SJCRH30 (cell line): ENCODE data around the gene ARSA. TPM values are rescaled to one million over a fixed set of nuclear protein-coding genes. Genes with fewer than 3 reads are reported as not detected.
A peak's percentile ranks its signal among the peaks of the same experiment; 100 is the strongest.

Experiments
- DNase-seq, 2 experiments: peaks; one replicate each; pipeline ENCODE4 v3.0.0-alpha.2; 2015 to 2020
- H3K27ac ChIP-seq: fragments of 250-450 bp; sonication (Bioruptor Pico); 2 replicates; pipeline ENCODE4 v1.5.1; 2020; ENCODE audit warnings: mild to moderate bottlenecking, moderate library complexity
- H3K27me3 ChIP-seq: fragments of 250-450 bp; sonication (Bioruptor Pico); 2 replicates; pipeline ENCODE4 v1.5.1; 2020; ENCODE audit warnings: mild to moderate bottlenecking, moderate library complexity
- H3K36me3 ChIP-seq: fragments of 250-450 bp; sonication (Bioruptor Pico); 2 replicates; pipeline ENCODE4 v1.5.1; 2020; ENCODE audit warnings: mild to moderate bottlenecking, moderate library complexity
- H3K4me1 ChIP-seq: fragments of 250-450 bp; sonication (Bioruptor Pico); 2 replicates; pipeline ENCODE4 v1.5.1; 2020; ENCODE audit warnings: mild to moderate bottlenecking, moderate library complexity
- H3K4me3 ChIP-seq: fragments of 250-450 bp; sonication (Bioruptor Pico); 2 replicates; pipeline ENCODE4 v1.5.1; 2020; ENCODE audit warnings: mild to moderate bottlenecking, moderate library complexity
- H3K9me3 ChIP-seq: fragments of 250-450 bp; sonication (Bioruptor Pico); replicated peaks from 2 replicates; pipeline ENCODE4 v1.5.1; 2020; ENCODE audit warnings: mild to moderate bottlenecking, moderate library complexity
- total RNA-seq: library from RNA; depleted of rRNA; stranded (reverse); fragments of >200 nt; shearing (Covaris generic); gene quantifications from 2 replicates; pipeline ENCODE4 v1.2.3, GENCODE V29; 2014; rRNA removed

Gene ARSA
- total RNA-seq = 1.8 TPM in 2 replicates

- DNase-seq = peak; percentile 57 to 59
- peak within 1 kb of the TSS; percentile 58 for H3K4me3 ChIP-seq
- 0 out of 2 replicates have a peak, but pooled peaks cover under 1% of the 10 kb centered on the region for H3K4me1 ChIP-seq
- no peaks in the 10 kb centered on the region for H3K9me3 ChIP-seq
- H3K27me3 ChIP-seq = no peaks in the 10 kb centered on the region
- no peak within 1 kb of the TSS for H3K27ac ChIP-seq
- no peaks in the 10 kb centered on the region for H3K36me3 ChIP-seq
Measured at GRCh38 chr22:50627642-50628542, at the start of gene ARSA. Gene ARSA, minus strand, starts transcription at chr22:50628152. Its CDS starts 373 bp downstream, at chr22:50627779.

- DNase-seq = no peak
- Histone ChIP-seq H3K9me3 (no peaks in the 10 kb centered on the region), H3K4me1 (no peaks in the 10 kb centered on the region), H3K27me3 (no peaks in the 10 kb centered on the region), H3K36me3 (no peaks in the 10 kb centered on the region), H3K27ac (no peak overlapping the region), H3K4me3 (no peak overlapping the region)
Measured at GRCh38 chr22:50676661-50677492, 48.9 kb upstream of the ARSA start.

GRCh38 chr22:50676180-50676636, 48.3 kb upstream of the ARSA start:
- no peaks in the 10 kb centered on the region for H3K4me1 ChIP-seq
- H3K27ac ChIP-seq = no peak overlapping the region
- no peak for DNase-seq
- no peaks in the 10 kb centered on the region for H3K27me3 ChIP-seq
- no peak overlapping the region for H3K4me3 ChIP-seq
- H3K36me3 ChIP-seq = no peaks in the 10 kb centered on the region
- H3K9me3 ChIP-seq = no peaks in the 10 kb centered on the region

GRCh38 chr22:50675553-50676179, 47.7 kb upstream of the ARSA start:
- no peak overlapping the region for H3K4me3 ChIP-seq
- no peaks in the 10 kb centered on the region for H3K4me1 ChIP-seq
- H3K9me3 ChIP-seq = no peaks in the 10 kb centered on the region
- no peaks in the 10 kb centered on the region for H3K27me3 ChIP-seq
- no peak overlapping the region for H3K27ac ChIP-seq
- DNase-seq = no peak
- no peaks in the 10 kb centered on the region for H3K36me3 ChIP-seq

GRCh38 chr22:50674606-50675552, 46.9 kb upstream of the ARSA start:
- DNase-seq = no peak
- no peak overlapping the region for H3K4me3 ChIP-seq

GRCh38 chr22:50674130-50674500, 46.2 kb upstream of the ARSA start:
- Histone ChIP-seq H3K27me3 (no peaks in the 10 kb centered on the region), H3K27ac (no peak overlapping the region), H3K9me3 (no peaks in the 10 kb centered on the region), H3K4me1 (no peaks in the 10 kb centered on the region), H3K36me3 (no peaks in the 10 kb centered on the region), H3K4me3 (no peak overlapping the region)
- no peak for DNase-seq

More at GRCh38 chr22:50674606-50675552, 46.9 kb upstream of the ARSA start:
- no peaks in the 10 kb centered on the region for H3K36me3 ChIP-seq
- no peaks in the 10 kb centered on the region for H3K9me3 ChIP-seq
- H3K4me1 ChIP-seq = no peaks in the 10 kb centered on the region
- H3K27ac ChIP-seq = no peak overlapping the region
- no peaks in the 10 kb centered on the region for H3K27me3 ChIP-seq

GRCh38 chr22:50673231-50674129, 45.5 kb upstream of the ARSA start:
- no peaks in the 10 kb centered on the region for H3K36me3 ChIP-seq
- no peak overlapping the region for H3K4me3 ChIP-seq
- no peaks in the 10 kb centered on the region for H3K4me1 ChIP-seq
- H3K27ac ChIP-seq = no peak overlapping the region
- no peak for DNase-seq
- H3K27me3 ChIP-seq = 0 out of 2 replicates have a peak, but pooled peaks cover 2% of the 10 kb centered on the region
- H3K9me3 ChIP-seq = no peaks in the 10 kb centered on the region

- DNase-seq = no peak
- H3K4me1 ChIP-seq = no peaks in the 10 kb centered on the region
- 0 out of 2 replicates have a peak, but pooled peaks cover 8% of the 10 kb centered on the region for H3K27me3 ChIP-seq
- no peaks in the 10 kb centered on the region for H3K9me3 ChIP-seq
- no peak within 1 kb of the TSS for H3K27ac ChIP-seq
- no peaks in the 10 kb centered on the region for H3K36me3 ChIP-seq
- no peak within 1 kb of the TSS for H3K4me3 ChIP-seq
Measured at GRCh38 chr22:50672471-50673230, 44.7 kb upstream of the ARSA start, which contains the start of gene SHANK3. Gene SHANK3, plus strand, starts transcription at chr22:50672823.

GRCh38 chr22:50672041-50672440, 44.1 kb upstream of the ARSA start:
- Histone ChIP-seq H3K27me3 (0 out of 2 replicates have a peak, but pooled peaks cover 12% of the 10 kb centered on the region), H3K27ac (no peak overlapping the region), H3K9me3 (no peaks in the 10 kb centered on the region), H3K36me3 (no peaks in the 10 kb centered on the region), H3K4me3 (no peak overlapping the region), H3K4me1 (no peaks in the 10 kb centered on the region)
- no peak for DNase-seq

- Histone ChIP-seq H3K27me3 (0 out of 2 replicates have a peak, but pooled peaks cover 12% of the 10 kb centered on the region), H3K4me3 (no peak overlapping the region), H3K36me3 (no peaks in the 10 kb centered on the region), H3K4me1 (no peaks in the 10 kb centered on the region), H3K9me3 (no peaks in the 10 kb centered on the region), H3K27ac (no peak overlapping the region)
- no peak for DNase-seq
Measured at GRCh38 chr22:50671641-50672040, 43.7 kb upstream of the ARSA start.

GRCh38 chr22:50670914-50671538, 43.1 kb upstream of the ARSA start:
- DNase-seq = no peak
- Histone ChIP-seq H3K27ac (no peak overlapping the region), H3K4me1 (no peaks in the 10 kb centered on the region), H3K4me3 (no peak overlapping the region), H3K27me3 (0 out of 2 replicates have a peak, but pooled peaks cover 12% of the 10 kb centered on the region), H3K9me3 (no peaks in the 10 kb centered on the region), H3K36me3 (no peaks in the 10 kb centered on the region)

GRCh38 chr22:50670513-50670912, 42.6 kb upstream of the ARSA start:
- no peaks in the 10 kb centered on the region for H3K4me1 ChIP-seq
- no peak overlapping the region for H3K27ac ChIP-seq
- H3K27me3 ChIP-seq = 0 out of 2 replicates have a peak, but pooled peaks cover 12% of the 10 kb centered on the region
- H3K9me3 ChIP-seq = no peaks in the 10 kb centered on the region
- H3K36me3 ChIP-seq = no peaks in the 10 kb centered on the region
- DNase-seq = no peak
- H3K4me3 ChIP-seq = no peak overlapping the region
